GM18907 (cell line): ENCODE results near the gene CST4.
A peak's percentile ranks its signal among the peaks of the same experiment; 100 is the strongest.
"Not testable (repeated sequence)": the region's sequence is repeated elsewhere in the genome, so short reads cannot be mapped to it uniquely, and the experiment has no call there.

Experiments
- ATAC-seq: cut with Tn5 transposase; IDR thresholded peaks from one replicate; pipeline ENCODE4 v1.9.1; 2021; ENCODE audit warnings: mild to moderate bottlenecking, moderate library complexity; ENCODE audit not compliant: unreplicated experiment

Gene CST4

GRCh38 chr20:23644164-23644563, 44.7 kb downstream of the CST4 start:
- ATAC-seq: no peak

GRCh38 chr20:23643659-23644058, 45.2 kb downstream of the CST4 start:
- ATAC-seq: no peak

- ATAC-seq: no peak
Measured at GRCh38 chr20:23641936-23642751, 46.7 kb downstream of the CST4 start.

- no peak for ATAC-seq
Measured at GRCh38 chr20:23640671-23641667, 47.9 kb downstream of the CST4 start.

- ATAC-seq: no peak
Measured at GRCh38 chr20:23640018-23640601, 48.7 kb downstream of the CST4 start.

GRCh38 chr20:23639490-23639958, 49.3 kb downstream of the CST4 start:
- no peak for ATAC-seq

GRCh38 chr20:23638309-23638708, 50.5 kb downstream of the CST4 start:
- no peak for ATAC-seq

GRCh38 chr20:23637282-23638221, 51.3 kb downstream of the CST4 start, which contains the start of gene CST3:
Gene CST3, minus strand, starts transcription at chr20:23637955. Its CDS starts 93 bp downstream, at chr20:23637862.
- peak; percentile 52 for ATAC-seq

GRCh38 chr20:23636908-23637281, 51.9 kb downstream of the CST4 start:
- no peak for ATAC-seq

- ATAC-seq: no peak
Measured at GRCh38 chr20:23636182-23636907, 52.5 kb downstream of the CST4 start.

GRCh38 chr20:23635768-23636090, 53.1 kb downstream of the CST4 start:
- not testable (repeated sequence) for ATAC-seq
